HCT116 (cell line): Measurements from ENCODE around the gene SYP.

Experiments
- EZH2phosphoT487 ChIP-seq: fragments of 200-600 bp; IDR thresholded peaks from 2 replicates; pipeline ENCODE4 v1.6.1; 2018; ENCODE audit warnings: antibody characterized with exemption, borderline replicate concordance
- JUND ChIP-seq: IDR thresholded peaks from 2 replicates; pipeline ENCODE4 v1.6.1; 2012
- POLR2A ChIP-seq: IDR thresholded peaks from 2 replicates; pipeline ENCODE4 v1.7.0; 2011; ENCODE audit warnings: borderline replicate concordance; ENCODE audit not compliant: insufficient read depth, insufficient read length; ENCODE audit errors: extremely low read depth
- POLR2AphosphoS5 ChIP-seq: IDR thresholded peaks from 2 replicates; pipeline ENCODE4 v1.6.1; 2011; ENCODE audit warnings: mild to moderate bottlenecking, low read depth, low read length, moderate library complexity
- SP1 ChIP-seq: IDR thresholded peaks from 2 replicates; pipeline ENCODE4 v1.6.1; 2012; ENCODE audit warnings: low read depth
- SRF ChIP-seq: IDR thresholded peaks from 2 replicates; pipeline ENCODE4 v1.6.1; 2012; ENCODE audit warnings: low read depth
- ZNF274 ChIP-seq: fragments of 200-500 bp; sonication (Bioruptor generic); IDR thresholded peaks from 2 replicates; pipeline ENCODE4 v1.6.1; 2014; ENCODE audit warnings: mild to moderate bottlenecking, low read depth, low read length, inconsistent platforms
- TF ChIP-seq, protein P1 (sequence below), 3 experiments: fragments of 200-600 bp in 1 of 3; sonication (generic) in 1 of 3; IDR thresholded peaks in 2 of 3; conservative IDR thresholded peaks in 1 of 3; 2 replicates each; pipeline ENCODE4 v1.5.1; 2012 to 2017; ENCODE audit warnings: low read depth in 2 of 3, low read length in 2 of 3, antibody characterized with exemption in 1 of 3, borderline replicate concordance in 1 of 3, control low read depth in 1 of 3, mild to moderate bottlenecking in 1 of 3, mixed read lengths in 1 of 3, mixed run types in 1 of 3, moderate library complexity in 1 of 3; ENCODE audit not compliant: insufficient read depth in 1 of 3

GRCh38 chrX:49164589-49165360 is 35.2 kb downstream of the SYP start:
- TF ChIP-seq, protein P1, sequence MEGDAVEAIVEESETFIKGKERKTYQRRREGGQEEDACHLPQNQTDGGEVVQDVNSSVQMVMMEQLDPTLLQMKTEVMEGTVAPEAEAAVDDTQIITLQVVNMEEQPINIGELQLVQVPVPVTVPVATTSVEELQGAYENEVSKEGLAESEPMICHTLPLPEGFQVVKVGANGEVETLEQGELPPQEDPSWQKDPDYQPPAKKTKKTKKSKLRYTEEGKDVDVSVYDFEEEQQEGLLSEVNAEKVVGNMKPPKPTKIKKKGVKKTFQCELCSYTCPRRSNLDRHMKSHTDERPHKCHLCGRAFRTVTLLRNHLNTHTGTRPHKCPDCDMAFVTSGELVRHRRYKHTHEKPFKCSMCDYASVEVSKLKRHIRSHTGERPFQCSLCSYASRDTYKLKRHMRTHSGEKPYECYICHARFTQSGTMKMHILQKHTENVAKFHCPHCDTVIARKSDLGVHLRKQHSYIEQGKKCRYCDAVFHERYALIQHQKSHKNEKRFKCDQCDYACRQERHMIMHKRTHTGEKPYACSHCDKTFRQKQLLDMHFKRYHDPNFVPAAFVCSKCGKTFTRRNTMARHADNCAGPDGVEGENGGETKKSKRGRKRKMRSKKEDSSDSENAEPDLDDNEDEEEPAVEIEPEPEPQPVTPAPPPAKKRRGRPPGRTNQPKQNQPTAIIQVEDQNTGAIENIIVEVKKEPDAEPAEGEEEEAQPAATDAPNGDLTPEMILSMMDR (IDR thresholded peaks at IDR 0.05 in 2 of 3, conservative IDR thresholded peaks at IDR 0.05 in 1 of 3; ENCODE audit: borderline replicate concordance in 1 of 3, insufficient read depth in 1 of 3, low read depth in 2 of 3, low read length in 2 of 3), result no peak
- TF ChIP-seq SP1 (no peak), POLR2AphosphoS5 (no peak), ZNF274 (no peak), POLR2A (no peak), EZH2phosphoT487 (no peak), SRF (no peak), JUND (no peak)
